A549 (cell line): ENCODE data around the gene IRAK3.

Experiments used
- CTCF ChIP-seq: fragments of >200 bp; sonication (Bioruptor Twin); formaldehyde crosslinking; IDR thresholded peaks from 3 replicates; pipeline ENCODE4 v1.5.1; 2016
- ESRRA ChIP-seq: fragments of 150-350 bp; IDR thresholded peaks from 2 replicates; pipeline ENCODE4 v1.6.1; 2014; ENCODE audit warnings: mild to moderate bottlenecking, low read length, borderline replicate concordance
- HDAC2 ChIP-seq: fragments of 200-600 bp; sonication (generic); IDR thresholded peaks from 2 replicates; pipeline ENCODE4 v1.6.1; 2016
- POLR2A ChIP-seq: IDR thresholded peaks from 2 replicates; pipeline ENCODE4 v1.6.1; 2012; ENCODE audit warnings: mild to moderate bottlenecking, low read length
- POLR2AphosphoS2 ChIP-seq: conservative IDR thresholded peaks from 2 replicates; pipeline ENCODE4 v1.6.1; 2012; ENCODE audit warnings: low read length, improper control_type of control experiment, inconsistent platforms
- RCOR1 ChIP-seq: fragments of 150-350 bp; IDR thresholded peaks from 2 replicates; pipeline ENCODE4 v1.6.1; 2014; ENCODE audit warnings: antibody characterized with exemption, low read length, low read depth
- REST ChIP-seq: fragments of 200-600 bp; sonication (generic); IDR thresholded peaks from 2 replicates; pipeline ENCODE4 v1.6.1; 2016; ENCODE audit warnings: antibody characterized with exemption, mild to moderate bottlenecking, moderate library complexity
- RNF2 ChIP-seq: fragments of 200-600 bp; sonication (generic); IDR thresholded peaks from 2 replicates; pipeline ENCODE4 v1.6.1; 2016; ENCODE audit warnings: low read depth, mild to moderate bottlenecking, antibody characterized with exemption, moderate library complexity, borderline replicate concordance
- SMC3 ChIP-seq: fragments of >200 bp; sonication (Bioruptor Twin); formaldehyde crosslinking; IDR thresholded peaks from 3 replicates; pipeline ENCODE4 v1.6.1; 2018; ENCODE audit warnings: inconsistent platforms

- TF ChIP-seq POLR2A (no peak), SMC3 (no peak), RNF2 (no peak), RCOR1 (no peak), CTCF (no peak), HDAC2 (no peak), REST (no peak), POLR2AphosphoS2 (no peak), ESRRA (no peak)
Measured at GRCh38 chr12:66242311-66242710, 53.3 kb downstream of the IRAK3 start.
